SJSA1 (cell line): ENCODE results near the gene XPR1. TPM values are rescaled to one million over a fixed set of nuclear protein-coding genes. Genes with fewer than 3 reads are reported as not detected.
"Not testable (repeated sequence)": the region's sequence is repeated elsewhere in the genome, so short reads cannot be mapped to it uniquely, and the experiment has no call there.

Experiments used
- DNase-seq, 2 experiments: peaks; one replicate each; pipeline ENCODE4 v3.0.0-alpha.2; 2015 to 2020; ENCODE audit warnings: low spot score in 2 of 2, low read depth in 1 of 2
- H3K27ac ChIP-seq: fragments of 250-450 bp; sonication (Bioruptor Pico); 2 replicates; pipeline ENCODE4 v1.5.1; 2020; ENCODE audit warnings: mild to moderate bottlenecking, moderate library complexity
- H3K27me3 ChIP-seq: fragments of 250-450 bp; sonication (Bioruptor Pico); replicated peaks from 2 replicates; pipeline ENCODE4 v1.5.1; 2020; ENCODE audit warnings: mild to moderate bottlenecking, moderate library complexity
- H3K36me3 ChIP-seq: fragments of 250-450 bp; sonication (Bioruptor Pico); 2 replicates; pipeline ENCODE4 v1.5.1; 2020; ENCODE audit warnings: mild to moderate bottlenecking
- H3K4me1 ChIP-seq: fragments of 250-450 bp; sonication (Bioruptor Pico); replicated peaks from 2 replicates; pipeline ENCODE4 v1.6.1; 2021; ENCODE audit warnings: mild to moderate bottlenecking
- H3K4me3 ChIP-seq: fragments of 250-450 bp; sonication (Bioruptor Pico); 2 replicates; pipeline ENCODE4 v1.5.1; 2020; ENCODE audit warnings: mild to moderate bottlenecking
- H3K9me3 ChIP-seq: fragments of 250-450 bp; sonication (Bioruptor Pico); replicated peaks from 2 replicates; pipeline ENCODE4 v1.5.1; 2020; ENCODE audit warnings: mild to moderate bottlenecking
- total RNA-seq: library from RNA; depleted of rRNA; stranded (reverse); fragments of >200 nt; shearing (Covaris generic); gene quantifications from 2 replicates; pipeline ENCODE4 v1.2.3, GENCODE V29; 2014

The XPR1 gene
- total RNA-seq, 1 experiment from 2014 or later = 19.6 TPM

DNA sequence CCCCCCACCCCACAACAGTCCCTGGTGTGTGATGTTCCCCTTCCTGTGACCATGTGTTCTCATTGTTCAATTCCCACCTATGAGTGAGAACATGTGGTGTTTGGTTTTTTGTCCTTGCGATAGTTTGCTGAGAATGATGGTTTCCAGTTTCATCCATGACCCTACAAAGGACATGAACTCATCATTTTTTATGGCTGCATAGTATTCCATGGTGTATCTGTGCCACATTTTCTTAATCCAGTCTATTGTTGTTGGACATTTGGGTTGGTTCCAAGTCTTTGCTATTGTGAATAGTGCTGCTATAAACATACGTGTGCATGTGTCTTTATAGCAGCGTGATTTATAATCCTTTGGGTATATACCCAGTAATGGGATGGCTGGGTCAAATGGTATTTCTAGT is 51.3 kb downstream of the XPR1 start:
- H3K4me3 ChIP-seq, H3K27ac ChIP-seq, H3K4me1 ChIP-seq, H3K9me3 ChIP-seq, DNase-seq, H3K27me3 ChIP-seq, H3K36me3 ChIP-seq: not testable (repeated sequence)

DNA sequence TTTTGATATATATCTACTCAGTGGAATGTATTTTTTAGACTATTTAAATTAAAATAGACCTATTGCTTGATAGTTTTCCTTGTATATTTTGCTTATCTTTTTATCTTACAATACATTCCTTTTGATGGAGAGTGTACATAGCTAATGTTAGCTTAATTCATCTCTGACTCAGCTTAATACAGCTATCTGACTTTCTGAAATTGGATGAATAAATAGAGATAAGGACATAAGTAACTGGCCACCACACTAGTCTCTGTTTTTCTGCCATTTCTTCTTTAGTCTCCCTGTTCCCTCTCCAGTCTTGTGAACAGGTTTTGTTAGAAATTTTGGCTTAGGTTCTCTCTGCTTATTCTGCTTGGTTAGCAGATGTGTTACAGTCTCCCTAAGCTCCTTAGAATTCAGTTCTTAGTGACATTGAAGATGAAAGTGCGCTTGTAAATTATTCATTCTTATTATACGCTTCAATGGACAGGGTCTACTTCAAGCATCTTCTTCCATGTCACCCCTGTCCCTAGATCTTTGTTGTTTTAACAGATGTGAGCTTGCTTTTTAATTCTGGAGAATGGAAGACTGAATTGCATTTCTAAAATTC is 59.6 kb downstream of the XPR1 start:
- Histone ChIP-seq H3K9me3 (no peaks in the 10 kb centered on the region), H3K4me3 (no peak overlapping the region), H3K4me1 (no peaks in the 10 kb centered on the region), H3K27me3 (no peaks in the 10 kb centered on the region), H3K27ac (no peak overlapping the region), H3K36me3 (no peaks in the 10 kb centered on the region)
- DNase-seq = no peak

DNA sequence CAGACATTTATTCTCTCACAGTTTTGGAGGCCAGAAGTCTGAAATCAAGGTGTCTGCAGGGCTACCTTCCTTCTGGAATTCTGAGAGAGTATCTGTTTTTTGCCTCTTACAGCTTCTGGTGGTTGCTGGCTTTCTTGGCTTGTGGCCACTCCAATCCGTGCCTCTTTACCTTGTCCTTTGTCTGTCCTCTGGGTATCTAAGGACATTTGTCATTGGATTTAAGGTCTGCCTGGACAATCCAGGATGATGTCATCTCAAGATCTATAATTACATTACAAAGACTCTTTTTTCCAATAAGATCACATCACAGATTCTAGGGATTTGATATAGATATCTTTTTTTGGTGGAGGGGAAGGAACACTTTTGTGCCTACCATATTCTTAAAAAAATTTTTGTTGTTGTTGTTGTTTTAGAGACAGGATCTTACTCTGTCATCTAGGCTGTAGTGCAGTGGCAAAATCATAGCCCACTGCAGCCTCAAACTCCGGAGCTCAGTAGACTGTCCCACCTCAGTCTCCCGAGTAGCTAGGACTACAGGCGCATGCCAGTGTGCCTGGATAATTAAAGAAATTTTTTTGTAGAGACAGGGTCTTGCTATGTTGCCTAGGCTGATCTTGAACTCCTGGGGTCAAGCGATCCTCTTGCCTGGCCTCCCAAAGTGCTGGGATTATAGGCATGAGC is 61.9 kb downstream of the XPR1 start:
- no peaks in the 10 kb centered on the region for H3K27me3 ChIP-seq
- no peak overlapping the region for H3K27ac ChIP-seq
- H3K9me3 ChIP-seq = peaks cover 3% of the 10 kb centered on the region; the same call in 1 of the 2 replicates
- no peaks in the 10 kb centered on the region for H3K4me1 ChIP-seq
- no peak for DNase-seq
- H3K36me3 ChIP-seq = no peaks in the 10 kb centered on the region
- H3K4me3 ChIP-seq = no peak overlapping the region

DNA sequence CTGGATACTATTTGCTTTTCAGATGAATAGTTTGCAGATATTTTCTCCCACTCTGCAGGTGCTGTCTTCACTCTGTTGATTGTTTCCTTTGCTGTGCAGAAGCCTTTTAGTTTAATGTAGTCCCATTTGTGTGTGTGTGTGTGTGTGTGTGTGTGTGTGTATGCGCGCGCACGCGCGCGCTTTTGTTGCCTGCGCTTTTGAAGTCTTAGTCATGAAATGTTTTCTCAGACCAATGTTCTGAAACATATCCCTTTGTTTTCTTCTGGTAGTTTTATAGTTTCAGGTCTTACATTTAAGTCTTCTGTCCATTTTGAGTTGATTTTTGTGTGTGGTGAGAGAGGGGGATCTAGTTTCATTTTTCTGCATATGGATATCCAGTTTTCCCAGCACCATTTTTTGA is 63.5 kb downstream of the XPR1 start:
- no peaks in the 10 kb centered on the region for H3K4me1 ChIP-seq
- no peak overlapping the region for H3K4me3 ChIP-seq
- no peaks in the 10 kb centered on the region for H3K27me3 ChIP-seq
- no peaks in the 10 kb centered on the region for H3K36me3 ChIP-seq
- DNase-seq = no peak
- H3K9me3 ChIP-seq = peaks cover 4% of the 10 kb centered on the region; the same call in 1 of the 2 replicates
- H3K27ac ChIP-seq = no peak overlapping the region

DNA sequence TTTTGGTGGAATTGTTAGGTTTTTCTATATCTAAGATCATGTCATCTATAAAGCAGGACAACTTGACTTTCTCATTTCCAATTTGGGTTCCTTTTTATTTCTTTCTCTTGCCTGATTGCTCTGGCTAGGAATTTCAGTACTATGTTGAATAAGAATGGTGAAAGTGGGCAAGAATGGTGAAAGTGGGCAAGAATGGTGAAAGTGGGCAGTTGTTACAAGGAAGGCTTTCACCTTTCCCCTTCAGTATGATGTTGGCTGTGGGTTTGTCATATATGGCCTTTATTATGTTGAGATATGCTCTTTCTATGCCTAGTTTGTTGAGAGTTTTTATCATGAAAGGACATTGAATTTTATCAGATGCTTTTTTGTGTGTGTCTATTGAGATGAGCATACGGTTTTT is 64.5 kb downstream of the XPR1 start:
- no peak for DNase-seq
- Histone ChIP-seq H3K4me1 (no peaks in the 10 kb centered on the region), H3K36me3 (no peaks in the 10 kb centered on the region), H3K27me3 (no peaks in the 10 kb centered on the region), H3K27ac (no peak overlapping the region), H3K9me3 (peaks cover 4% of the 10 kb centered on the region; the same call in 1 of the 2 replicates), H3K4me3 (no peak overlapping the region)

DNA sequence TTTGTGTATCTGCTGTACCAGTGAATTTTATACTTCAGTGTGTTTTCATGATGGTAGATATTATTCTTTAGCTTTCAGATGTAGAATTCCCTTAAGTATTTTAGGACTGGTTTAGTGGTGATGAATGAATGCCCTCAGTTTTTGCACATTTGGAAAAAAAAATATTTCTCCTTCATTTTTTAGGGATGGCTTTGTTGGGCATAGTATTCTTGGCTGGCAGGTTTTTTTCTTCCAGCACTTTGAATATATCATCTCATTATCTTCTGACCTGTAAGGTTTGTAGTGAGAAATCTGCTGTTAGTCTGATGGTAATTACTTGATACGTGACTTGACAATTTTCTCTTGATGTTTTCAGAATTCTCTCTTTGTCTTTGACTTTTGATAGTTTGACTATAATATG is 66.8 kb downstream of the XPR1 start:
- no peaks in the 10 kb centered on the region for H3K4me1 ChIP-seq
- H3K27me3 ChIP-seq = no peaks in the 10 kb centered on the region
- no peak overlapping the region for H3K4me3 ChIP-seq
- no peak overlapping the region for H3K27ac ChIP-seq
- no peaks in the 10 kb centered on the region for H3K36me3 ChIP-seq
- DNase-seq = no peak
- peaks cover 4% of the 10 kb centered on the region; the same call in 1 of the 2 replicates for H3K9me3 ChIP-seq

DNA sequence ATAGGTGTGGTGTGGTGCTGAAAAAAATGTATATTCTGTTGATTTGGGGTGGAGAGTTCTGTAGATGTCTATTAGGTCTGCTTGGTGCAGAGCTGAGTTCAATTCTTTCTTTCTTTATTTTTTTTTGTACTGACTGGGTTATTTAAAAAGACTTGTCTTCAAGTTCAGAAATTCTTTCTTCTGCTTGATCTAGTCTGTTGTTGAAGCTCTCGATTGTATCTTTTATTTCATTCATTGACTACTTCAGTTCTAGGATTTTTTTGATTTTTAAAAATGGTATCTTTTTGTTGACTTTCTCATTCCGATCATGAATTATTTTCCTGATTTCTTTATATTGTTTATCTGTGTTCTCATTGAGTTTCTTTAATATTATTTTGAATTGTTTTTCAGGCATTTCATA is 70.6 kb downstream of the XPR1 start:
- H3K4me1 ChIP-seq, DNase-seq, H3K4me3 ChIP-seq, H3K36me3 ChIP-seq, H3K27ac ChIP-seq, H3K27me3 ChIP-seq, H3K9me3 ChIP-seq: not testable (repeated sequence)

DNA sequence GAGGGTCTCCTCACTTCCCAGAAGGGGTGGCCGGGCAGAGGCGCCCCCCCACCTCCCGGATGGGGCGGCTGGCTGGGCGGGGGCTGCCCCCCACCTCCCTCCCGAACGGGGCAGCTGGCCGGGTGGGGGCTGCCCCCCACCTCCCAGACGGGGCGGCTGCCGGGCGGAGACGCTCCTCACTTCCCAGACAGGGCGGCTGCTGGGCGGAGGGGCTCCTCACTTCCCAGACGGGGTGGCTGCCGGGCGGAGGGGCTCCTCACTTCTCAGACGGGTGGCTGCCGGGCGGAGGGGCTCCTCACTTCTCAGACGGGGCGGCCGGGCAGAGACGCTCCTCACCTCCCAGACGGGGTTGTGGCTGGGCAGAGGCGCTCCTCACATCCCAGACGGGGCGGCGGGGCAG is 78.9 kb downstream of the XPR1 start:
- H3K4me1 ChIP-seq, DNase-seq, H3K36me3 ChIP-seq, H3K27ac ChIP-seq, H3K27me3 ChIP-seq, H3K4me3 ChIP-seq, H3K9me3 ChIP-seq: not testable (repeated sequence)

DNA sequence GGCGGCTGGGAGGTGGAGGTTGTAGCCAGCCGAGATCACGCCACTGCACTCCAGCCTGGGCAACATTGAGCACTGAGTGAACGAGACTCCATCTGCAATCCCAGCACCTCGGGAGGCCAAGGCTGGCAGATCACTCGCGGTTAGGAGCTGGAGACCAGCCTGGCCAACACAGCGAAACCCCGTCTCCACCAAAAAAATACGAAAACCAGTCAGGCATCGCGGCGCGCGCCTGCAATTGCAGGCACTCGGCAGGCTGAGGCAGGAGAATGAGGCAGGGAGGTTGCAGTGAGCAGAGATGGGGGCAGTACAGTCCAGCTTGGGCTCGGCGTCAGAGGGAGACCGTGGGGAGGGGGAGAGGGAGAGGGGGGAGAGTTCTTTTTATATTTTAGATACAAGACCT is 79.4 kb downstream of the XPR1 start:
- not testable (repeated sequence) for H3K9me3 ChIP-seq, DNase-seq, H3K36me3 ChIP-seq

DNA sequence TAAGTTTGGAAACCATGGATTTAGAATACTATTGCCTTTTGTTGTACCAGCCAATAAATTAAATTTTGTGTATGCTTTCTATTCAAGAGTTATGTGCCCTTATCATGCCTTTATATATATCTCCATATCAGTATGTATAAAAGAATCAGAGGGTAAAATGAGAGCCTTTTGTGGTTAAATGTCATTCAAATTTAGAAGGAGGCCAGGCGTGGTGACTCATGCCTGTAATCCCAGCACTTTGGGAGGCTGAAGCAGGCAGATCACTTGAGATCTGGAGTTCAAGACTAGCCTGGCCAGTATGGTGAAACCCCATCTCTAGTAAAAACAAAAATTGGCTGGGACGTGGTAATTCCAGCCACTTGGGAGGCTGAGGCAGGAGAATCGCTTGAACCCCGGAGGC is 88.9 kb downstream of the XPR1 start:
- no peak for DNase-seq
- no peak overlapping the region for H3K4me3 ChIP-seq
- H3K27ac ChIP-seq = no peak overlapping the region
- no peaks in the 10 kb centered on the region for H3K27me3 ChIP-seq
- no peaks in the 10 kb centered on the region for H3K9me3 ChIP-seq
- H3K36me3 ChIP-seq = no peaks in the 10 kb centered on the region
- H3K4me1 ChIP-seq = no peaks in the 10 kb centered on the region

More for the DNA sequence above, 79.4 kb downstream of the XPR1 start:
- H3K4me1 ChIP-seq, H3K4me3 ChIP-seq, H3K27ac ChIP-seq, H3K27me3 ChIP-seq: not testable (repeated sequence)

DNA sequence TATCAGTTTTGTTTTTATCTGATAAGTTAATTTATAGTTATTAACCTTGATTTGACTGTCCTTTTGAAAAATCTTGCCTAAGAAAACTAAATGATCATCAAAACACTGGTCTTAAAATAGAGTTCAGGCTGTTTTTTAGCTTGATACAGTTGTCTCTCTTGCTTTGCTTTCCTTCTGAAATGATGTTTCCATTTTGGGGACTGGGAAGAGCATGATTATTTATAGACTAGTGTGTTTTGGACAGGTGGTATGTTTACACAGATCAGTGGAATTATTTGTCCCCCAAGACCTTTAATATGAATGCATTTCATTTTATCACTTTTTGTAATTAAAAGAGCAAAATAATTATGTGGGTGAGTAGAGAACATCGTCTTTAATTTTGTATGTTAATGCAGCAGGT is 90.8 kb downstream of the XPR1 start:
- Histone ChIP-seq H3K36me3 (no peaks in the 10 kb centered on the region), H3K4me1 (no peaks in the 10 kb centered on the region), H3K9me3 (no peaks in the 10 kb centered on the region), H3K27me3 (no peaks in the 10 kb centered on the region), H3K27ac (no peak overlapping the region), H3K4me3 (no peak overlapping the region)
- no peak for DNase-seq

DNA sequence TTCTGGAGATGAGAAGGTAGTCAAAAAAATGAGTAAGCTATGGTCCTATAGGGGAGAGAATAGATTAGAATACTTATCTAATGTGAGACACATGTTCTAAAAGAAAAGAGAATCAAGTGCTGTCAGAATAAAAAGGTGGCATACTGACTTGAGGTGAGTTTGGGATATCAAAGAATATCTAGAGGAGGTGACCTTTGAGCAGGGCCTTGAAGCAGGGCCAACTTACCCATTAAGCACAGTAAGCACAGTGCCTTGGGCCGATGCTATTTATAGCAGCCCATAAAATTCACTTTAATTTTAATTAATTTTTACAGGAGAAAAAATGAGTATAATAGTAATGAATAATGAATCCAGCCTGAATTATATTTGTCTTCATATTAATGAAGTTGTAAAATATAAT is 92.2 kb downstream of the XPR1 start:
- Histone ChIP-seq H3K9me3 (no peaks in the 10 kb centered on the region), H3K4me3 (no peak overlapping the region), H3K27ac (no peak overlapping the region), H3K27me3 (no peaks in the 10 kb centered on the region), H3K36me3 (no peaks in the 10 kb centered on the region), H3K4me1 (no peaks in the 10 kb centered on the region)
- DNase-seq = no peak

DNA sequence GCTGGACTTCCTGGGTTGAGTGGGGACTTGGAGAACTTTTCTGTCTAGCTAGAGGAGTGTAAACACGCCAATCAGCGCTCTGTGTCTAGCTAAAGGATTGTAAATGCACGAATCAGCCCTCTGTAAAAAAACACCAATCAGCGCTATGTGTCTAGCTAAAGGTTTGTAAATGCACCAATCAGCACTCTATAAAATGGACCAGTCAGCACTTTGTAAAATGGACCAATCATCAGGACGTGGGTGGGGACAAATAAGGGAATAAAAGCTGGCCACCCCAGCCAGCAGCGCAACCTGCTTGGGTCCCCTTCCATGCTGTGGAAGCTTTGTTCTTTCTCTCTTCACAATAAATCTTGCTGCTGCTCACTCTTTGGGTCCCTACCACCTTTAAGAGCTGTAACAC is 94.2 kb downstream of the XPR1 start:
- not testable (repeated sequence) for DNase-seq, H3K27ac ChIP-seq, H3K27me3 ChIP-seq, H3K4me1 ChIP-seq, H3K9me3 ChIP-seq, H3K4me3 ChIP-seq, H3K36me3 ChIP-seq

DNA sequence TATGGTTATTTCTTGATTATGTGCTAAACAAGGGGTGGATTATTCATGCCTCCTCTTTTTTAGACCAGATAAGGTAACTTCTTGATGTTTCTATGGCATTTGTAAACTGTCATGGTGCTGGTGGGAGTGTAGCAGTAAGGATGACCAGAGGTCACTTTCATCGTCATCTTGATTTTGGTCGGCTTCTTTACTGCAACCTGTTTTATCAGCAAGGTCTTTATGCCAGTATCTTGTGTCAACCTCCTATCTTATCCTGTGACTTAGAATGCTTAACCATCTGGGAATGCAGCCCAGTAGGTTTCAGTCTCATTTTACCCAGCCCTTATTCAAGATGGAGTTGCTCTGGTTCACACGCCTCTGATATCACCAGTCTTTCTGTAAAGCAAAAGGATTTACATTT is 95.9 kb downstream of the XPR1 start:
- H3K36me3 ChIP-seq, H3K27me3 ChIP-seq, DNase-seq, H3K9me3 ChIP-seq, H3K27ac ChIP-seq, H3K4me1 ChIP-seq, H3K4me3 ChIP-seq: not testable (repeated sequence)
